Uterus (tissue), 2 donors: ENCODE measurements around the gene SIPA1L3.

ENCODE experiments used
- POLR2A ChIP-seq, 2 donors: fragments of 450-650 bp; IDR thresholded peaks; one replicate each; pipeline ENCODE4 v1.6.1; 2016; ENCODE audit warnings: antibody characterized with exemption in 2 of 2, mild to moderate bottlenecking in 1 of 2, moderate library complexity in 1 of 2
- TF ChIP-seq, protein P1 (sequence below), 4 experiments: fragments of 200-600 bp in 2 of 4; fragments of 450-650 bp in 2 of 4; sonication (generic) in 2 of 4; IDR thresholded peaks; one replicate each; pipeline ENCODE4 v1.5.1; 2016 to 2019; ENCODE audit warnings: antibody characterized with exemption in 4 of 4, mild to moderate bottlenecking in 2 of 4, moderate library complexity in 1 of 4

DNA sequence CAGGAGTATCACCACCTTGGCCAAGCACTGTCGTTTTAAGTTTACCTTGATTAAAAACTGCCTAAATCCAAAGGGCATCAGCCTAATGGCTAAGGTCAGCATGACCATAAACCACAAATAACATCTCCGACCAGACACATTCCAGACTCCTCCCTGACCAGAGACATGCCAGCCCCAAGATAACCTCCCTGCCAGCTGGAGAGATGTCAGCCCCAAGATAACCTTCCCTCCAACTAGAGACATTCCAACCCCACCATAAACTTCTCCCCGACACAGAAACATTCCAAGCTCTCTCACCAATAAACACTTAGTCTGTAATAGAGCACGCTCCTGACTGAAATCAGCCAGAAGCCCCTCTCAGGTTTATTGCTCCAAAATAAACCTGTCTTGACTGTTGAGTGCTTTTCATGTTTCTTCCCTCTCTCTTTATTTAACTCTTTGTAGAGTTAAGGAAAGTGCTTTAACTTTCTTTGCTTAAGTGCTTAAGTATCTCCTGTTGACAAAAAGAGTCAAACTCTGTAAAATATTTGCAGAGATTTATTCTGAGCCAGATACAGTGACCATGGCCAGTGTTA is 37.2 kb upstream of the SIPA1L3 start:
- TF ChIP-seq, protein P1, sequence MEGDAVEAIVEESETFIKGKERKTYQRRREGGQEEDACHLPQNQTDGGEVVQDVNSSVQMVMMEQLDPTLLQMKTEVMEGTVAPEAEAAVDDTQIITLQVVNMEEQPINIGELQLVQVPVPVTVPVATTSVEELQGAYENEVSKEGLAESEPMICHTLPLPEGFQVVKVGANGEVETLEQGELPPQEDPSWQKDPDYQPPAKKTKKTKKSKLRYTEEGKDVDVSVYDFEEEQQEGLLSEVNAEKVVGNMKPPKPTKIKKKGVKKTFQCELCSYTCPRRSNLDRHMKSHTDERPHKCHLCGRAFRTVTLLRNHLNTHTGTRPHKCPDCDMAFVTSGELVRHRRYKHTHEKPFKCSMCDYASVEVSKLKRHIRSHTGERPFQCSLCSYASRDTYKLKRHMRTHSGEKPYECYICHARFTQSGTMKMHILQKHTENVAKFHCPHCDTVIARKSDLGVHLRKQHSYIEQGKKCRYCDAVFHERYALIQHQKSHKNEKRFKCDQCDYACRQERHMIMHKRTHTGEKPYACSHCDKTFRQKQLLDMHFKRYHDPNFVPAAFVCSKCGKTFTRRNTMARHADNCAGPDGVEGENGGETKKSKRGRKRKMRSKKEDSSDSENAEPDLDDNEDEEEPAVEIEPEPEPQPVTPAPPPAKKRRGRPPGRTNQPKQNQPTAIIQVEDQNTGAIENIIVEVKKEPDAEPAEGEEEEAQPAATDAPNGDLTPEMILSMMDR (IDR thresholded peaks at IDR 0.05): no peak
- TF ChIP-seq POLR2A (IDR thresholded peaks at IDR 0.05): no peak
